ENCODE results near the gene GOLGA8H. TPM values are rescaled to one million over a fixed set of nuclear protein-coding genes. Genes with fewer than 3 reads are reported as not detected.
"Not testable (repeated sequence)": the region's sequence is repeated elsewhere in the genome, so short reads cannot be mapped to it uniquely, and the experiment has no call there.

The GOLGA8H gene
- total RNA-seq, 4 donors from 2014 or later, result 0.79 to 3.1 (median 2.3) TPM

DNA sequence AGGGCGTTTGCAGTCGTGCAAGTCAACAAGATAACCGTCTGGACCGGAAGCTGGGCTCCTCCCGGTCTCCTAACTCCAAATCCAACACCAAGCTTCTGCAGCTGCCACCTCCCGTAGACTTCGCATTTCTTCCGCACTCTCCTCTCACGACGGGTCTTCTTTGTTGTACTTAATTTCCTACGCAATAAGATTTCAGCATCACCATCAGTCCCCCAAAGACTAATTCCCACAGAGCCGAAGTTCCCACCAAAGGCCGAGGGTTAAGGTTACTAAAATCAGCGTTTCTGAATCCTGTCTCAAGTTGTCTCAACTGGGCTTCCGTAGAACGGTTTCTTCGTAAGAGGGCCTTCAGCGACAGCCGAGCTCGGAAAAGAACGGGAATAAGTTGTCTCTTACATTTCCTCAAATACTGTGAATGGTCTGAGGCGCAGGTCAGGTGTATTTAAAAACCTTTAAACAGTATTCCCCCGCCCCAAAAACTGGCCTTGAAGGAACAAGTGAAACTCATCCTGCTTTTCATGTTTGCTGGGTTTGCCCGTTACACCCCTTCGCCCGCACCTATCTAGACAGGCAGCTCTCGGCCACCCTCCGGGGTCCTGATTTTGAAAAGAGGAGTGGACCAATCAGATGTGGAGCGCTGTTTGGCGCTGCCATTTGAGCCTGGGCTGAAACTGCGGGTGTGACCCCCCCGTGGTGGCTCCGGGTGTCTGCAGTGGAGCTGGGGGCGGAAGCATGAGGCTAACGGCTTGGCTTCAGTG, 21.8 kb downstream of the GOLGA8H start, which contains the start of gene ARHGAP11B:
ARHGAP11B (plus strand) TSS at position 693 of the 758 bp plus-strand sequence.
- H3K4me1 ChIP-seq; intact Hi-C loops (cut with DNase I); H3K36me3 ChIP-seq; H3K9me3 ChIP-seq; H3K27me3 ChIP-seq: not testable (repeated sequence)
- peak in 1 of 2 donors; percentile 41 for TF ChIP-seq POLR2A (IDR thresholded peaks at IDR 0.05)
- Histone ChIP-seq H3K27ac (peak within 1 kb of the TSS; percentile 64 to 92 (median 75)), H3K4me3 (replicated peaks in 1 of 3) (peak within 1 kb of the TSS; percentile 24 to 53 (median 39))
- WGBS, 2 donors, result 0 to 1% methylated on average over 27 to 33 of the region's 35 CpGs
- DNase-seq, result peak; percentile 82 to 87

- intact Hi-C loops (cut with DNase I); H3K9me3 ChIP-seq; H3K27ac ChIP-seq; H3K36me3 ChIP-seq; H3K27me3 ChIP-seq; H3K4me1 ChIP-seq; DNase-seq: not testable (repeated sequence)
- 1 to 2% methylated on average over 5 to 11 of the region's 22 CpGs for WGBS, 2 donors
- H3K4me3 ChIP-seq (replicated peaks in 1 of 3), result peak overlapping the region in 2 of 3 donors; percentile 24 to 53
Observed at GRCh38 chr15:30626194-30626565, 22.4 kb downstream of the GOLGA8H start.

GRCh38 chr15:30626632-30627031, 22.8 kb downstream of the GOLGA8H start:
- H3K27me3 ChIP-seq; H3K9me3 ChIP-seq; DNase-seq; H3K27ac ChIP-seq; H3K36me3 ChIP-seq; H3K4me3 ChIP-seq (replicated peaks in 1 of 3); intact Hi-C loops (cut with DNase I); H3K4me1 ChIP-seq: not testable (repeated sequence)
- 2 to 3% methylated on average over 6 to 19 of the region's 20 CpGs for WGBS, 2 donors

DNA sequence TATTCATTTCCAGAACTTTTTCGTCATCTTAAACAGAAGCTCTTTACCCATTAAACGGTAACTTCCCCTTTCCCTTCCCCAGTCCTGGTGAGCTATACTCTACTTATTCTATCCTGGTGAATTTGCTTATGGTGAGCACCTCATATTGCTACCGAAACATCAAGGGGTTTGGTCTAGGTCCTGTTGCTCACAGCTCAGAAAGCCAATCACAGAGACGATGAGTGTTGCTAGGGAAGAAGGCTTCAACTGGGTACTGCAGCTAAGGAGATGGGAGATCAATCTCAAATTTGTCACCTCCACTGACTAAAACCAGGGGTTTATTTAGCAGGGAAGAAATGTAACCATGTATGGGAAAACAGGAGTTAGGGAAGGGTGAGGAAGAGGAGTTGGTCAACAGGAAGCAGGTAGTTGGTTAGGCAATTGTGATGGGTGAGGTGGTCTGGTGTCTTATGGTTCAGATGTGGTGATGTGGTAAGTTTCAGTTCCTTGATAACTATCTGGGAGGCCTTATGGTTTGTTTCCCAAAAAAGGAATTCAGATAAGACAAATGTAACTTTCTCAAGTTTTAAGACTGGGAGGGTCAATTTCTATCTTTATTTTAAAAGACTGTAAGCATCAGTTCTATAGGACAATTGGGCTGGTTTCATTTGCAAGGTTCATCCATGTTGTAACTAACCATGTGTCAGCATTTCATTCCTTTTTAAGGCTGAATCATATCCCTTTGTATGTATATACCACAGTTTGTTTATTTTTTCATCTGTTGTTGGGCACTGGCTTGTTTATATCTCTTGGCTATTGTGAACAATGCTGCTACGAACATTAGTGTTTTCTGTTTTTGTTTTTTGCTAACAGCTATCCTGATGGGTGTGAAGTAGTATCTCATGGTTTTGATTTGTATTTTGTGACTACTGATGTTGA, 46.4 kb downstream of the GOLGA8H start:
- Histone ChIP-seq H3K9me3 (no peaks in the 10 kb centered on the region), H3K4me1 (no peaks in the 10 kb centered on the region), H3K27me3 (no peaks in the 10 kb centered on the region), H3K27ac (no peak overlapping the region), H3K4me3 (replicated peaks in 1 of 3) (no peak overlapping the region), H3K36me3 (no peaks in the 10 kb centered on the region)
- TF ChIP-seq POLR2A (IDR thresholded peaks at IDR 0.05) (no peak), CTCF (IDR thresholded peaks at IDR 0.05) (no peak)
- WGBS, 2 donors, result 92 to 93% methylated on average over 5 of the region's 5 CpGs
- intact Hi-C loops (cut with DNase I), result no loop called here
- DNase-seq, result no peak

DNA sequence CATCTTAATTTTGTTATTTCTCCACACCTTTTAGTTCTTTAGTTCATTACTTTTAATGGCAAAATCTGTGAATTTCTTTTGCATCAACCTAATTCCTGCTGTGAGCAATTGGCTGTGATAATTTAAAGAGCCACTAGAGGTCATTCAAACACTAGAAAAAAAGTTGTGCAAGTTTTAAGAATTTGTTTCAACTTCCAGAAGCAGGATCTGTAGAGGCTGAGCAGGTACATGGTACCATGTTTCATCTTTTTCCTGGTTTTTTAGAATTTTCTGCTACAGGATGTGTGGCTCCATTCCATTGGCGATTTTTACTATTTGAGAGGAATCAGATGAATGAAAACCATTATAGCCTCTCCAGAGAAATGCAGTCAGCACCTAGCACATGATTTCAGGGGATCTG, 57.3 kb downstream of the GOLGA8H start:
- H3K4me1 ChIP-seq; DNase-seq; H3K27me3 ChIP-seq; intact Hi-C loops (cut with DNase I); H3K27ac ChIP-seq; H3K36me3 ChIP-seq; H3K4me3 ChIP-seq (replicated peaks in 1 of 3); H3K9me3 ChIP-seq: not testable (repeated sequence)
- WGBS, 2 donors, result 29 to 76% methylated on average over 1 of the region's 1 CpG
- TF ChIP-seq CTCF (IDR thresholded peaks at IDR 0.05), result peak in 3 of 6 experiments; percentile 43 to 62 (median 47)

Small RNA genes within 50 kb of the gene (small RNA-seq; reads per million reads assigned to genes)
- gene RF00096, result not detected
- gene RN7SL628P, result not detected
- not detected for gene RN7SL796P

Other genes with a start within 250 kb of the GOLGA8H start
- gene CHRFAM7A, start 210.5 kb upstream of the GOLGA8H start, total RNA-seq, result 10 to 100 TPM in 3 of 4 donors, 1 to 10 TPM in 1; 4.8 to 36.0 (median 23.4) TPM
- gene GOLGA8R, start 189.8 kb upstream of the GOLGA8H start, total RNA-seq, result 10 to 100 TPM; 11.8 to 25.0 (median 23.4) TPM
- gene GOLGA8Q, start 52.0 kb upstream of the GOLGA8H start, total RNA-seq, result 10 to 100 TPM; 19.6 to 71.2 (median 28.8) TPM

All from thyroid gland (tissue), 4 donors.